GM21360 (cell line): ENCODE measurements around the gene TMEM163.
"Not testable (repeated sequence)": the region's sequence is repeated elsewhere in the genome, so short reads cannot be mapped to it uniquely, and the experiment has no call there.

Experiments used
- ATAC-seq: cut with Tn5 transposase; IDR thresholded peaks from one replicate; pipeline ENCODE4 v1.9.1; 2021; ENCODE audit warnings: mild to moderate bottlenecking, moderate library complexity; ENCODE audit not compliant: unreplicated experiment

Gene TMEM163

DNA sequence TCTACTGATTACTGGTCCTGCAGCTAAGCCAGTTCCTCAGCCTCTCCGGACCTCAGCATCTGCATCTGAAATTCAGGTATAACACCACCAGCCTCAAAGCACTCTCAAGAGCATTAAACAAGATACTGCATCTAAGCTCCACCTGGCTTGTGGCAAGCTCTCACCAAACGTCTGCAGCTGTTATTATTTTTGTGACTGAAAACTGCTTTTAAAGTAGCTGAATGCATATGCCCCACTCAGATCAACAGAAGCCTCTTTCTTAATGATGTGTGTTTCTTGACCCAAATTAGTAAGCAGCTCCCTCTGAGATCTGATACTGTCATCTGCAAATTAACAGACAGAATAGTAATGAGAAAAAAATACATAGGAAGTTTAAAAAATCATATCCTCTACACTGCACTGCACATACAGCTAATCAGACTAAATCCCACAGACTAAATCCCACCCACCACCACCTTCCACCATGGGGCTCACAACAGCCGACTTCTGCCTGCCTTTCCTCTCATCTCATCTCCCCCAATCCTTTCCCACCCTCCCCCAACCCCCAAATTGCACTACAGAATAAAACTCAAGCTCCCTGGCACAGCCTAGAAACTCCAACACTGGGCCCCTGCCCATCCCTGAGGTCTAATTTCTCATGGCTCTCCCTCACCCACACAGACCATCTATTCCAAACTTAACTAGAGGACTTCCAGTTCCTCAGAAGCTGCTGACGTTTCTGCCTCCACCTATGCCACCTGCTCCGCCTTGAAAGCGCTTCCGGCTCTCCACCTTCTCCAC, 52.9 kb downstream of the TMEM163 start:
- ATAC-seq = no peak

DNA sequence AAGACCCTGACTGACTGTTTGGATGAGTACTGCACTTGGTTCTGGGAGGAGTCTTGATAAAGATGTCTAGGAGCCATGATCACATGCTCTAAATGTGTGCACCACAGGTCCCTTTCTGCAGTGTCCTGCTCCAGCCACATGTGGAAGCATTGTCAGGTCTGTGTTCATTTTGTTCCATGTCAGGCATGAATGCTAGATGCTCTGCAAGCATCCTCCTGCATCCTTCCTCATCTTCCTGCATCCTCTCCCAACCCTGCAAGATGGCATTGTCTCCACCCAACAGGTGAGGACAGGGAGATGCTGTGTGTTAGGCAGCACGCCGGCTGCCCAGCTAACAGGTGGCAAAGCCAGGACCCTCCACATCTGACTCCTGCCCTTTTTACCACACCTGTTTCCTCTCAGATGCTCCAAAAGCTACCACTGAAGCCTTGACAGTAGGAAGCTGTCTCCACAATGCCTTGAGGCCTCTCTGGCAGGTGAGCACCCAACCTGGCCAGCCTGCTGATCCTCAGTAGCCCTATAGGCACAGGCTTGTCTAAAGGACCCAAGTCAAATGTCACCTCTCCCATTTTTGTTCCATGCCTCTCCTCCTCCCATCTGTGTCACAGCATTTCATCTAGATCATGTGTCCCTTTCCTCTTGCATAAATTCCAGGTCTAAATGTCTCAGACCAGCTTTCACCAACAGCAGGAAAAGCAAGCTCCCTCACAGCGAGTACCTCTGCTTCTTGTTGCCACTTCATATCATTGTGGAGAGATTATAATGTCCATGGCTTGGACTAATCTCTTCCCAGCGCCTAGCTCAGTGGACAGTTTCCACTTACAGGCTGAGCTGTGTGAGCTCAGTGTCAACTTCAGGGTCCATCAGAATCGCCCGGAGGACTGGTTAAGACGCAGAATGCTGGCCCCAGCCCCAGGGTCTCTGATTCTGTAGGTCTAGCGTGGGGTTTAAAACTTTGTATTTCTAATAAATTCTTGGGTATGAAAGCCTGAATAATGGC, 55.0 kb downstream of the TMEM163 start:
- no peak for ATAC-seq

DNA sequence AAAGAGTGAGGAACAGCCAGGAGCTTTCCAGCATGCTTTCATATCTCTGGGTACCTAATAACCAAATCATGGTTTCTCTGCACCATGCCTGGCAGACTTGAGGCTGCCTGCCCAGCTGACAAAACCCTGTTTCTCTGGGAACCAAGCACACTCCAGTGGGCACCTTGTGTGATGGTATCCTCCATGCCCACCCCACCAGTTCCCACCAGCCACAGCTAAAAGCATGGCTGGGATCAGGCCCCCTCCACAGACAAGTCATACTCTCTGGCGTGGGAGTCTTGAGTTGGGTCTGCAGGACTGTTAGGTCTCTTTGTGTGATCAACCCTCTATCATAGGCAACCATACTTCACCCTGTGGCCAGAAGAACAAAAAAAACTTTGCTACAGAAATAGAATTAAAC, 56.0 kb downstream of the TMEM163 start:
- no peak for ATAC-seq

- ATAC-seq = no peak
Measured at GRCh38 chr2:134660626-134661402, 58.0 kb downstream of the TMEM163 start.

- no peak for ATAC-seq
Measured at GRCh38 chr2:134659724-134660123, 59.1 kb downstream of the TMEM163 start.

- ATAC-seq = no peak
Measured at GRCh38 chr2:134657650-134658250, 61.0 kb downstream of the TMEM163 start.

- ATAC-seq = not testable (repeated sequence)
Measured at GRCh38 chr2:134656391-134656790, 62.4 kb downstream of the TMEM163 start.

DNA sequence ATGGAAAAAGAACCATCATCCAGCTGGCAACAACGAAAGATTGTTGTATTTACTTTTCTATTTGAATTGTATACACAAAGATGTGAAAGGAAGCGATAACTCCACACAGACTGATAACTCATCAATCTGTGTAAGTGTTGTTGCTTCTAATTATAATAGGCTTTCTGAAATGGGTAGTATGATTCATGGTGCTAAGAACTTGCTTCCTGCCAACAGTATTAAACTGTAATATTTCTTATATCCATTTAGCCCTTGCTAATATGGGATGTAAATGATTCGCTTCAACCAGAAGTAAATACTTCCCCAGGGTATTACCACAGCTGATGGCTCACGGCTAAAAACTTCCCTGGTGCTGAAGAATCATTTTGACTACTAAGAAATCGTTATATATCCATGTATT, 70.2 kb downstream of the TMEM163 start:
- no peak for ATAC-seq

DNA sequence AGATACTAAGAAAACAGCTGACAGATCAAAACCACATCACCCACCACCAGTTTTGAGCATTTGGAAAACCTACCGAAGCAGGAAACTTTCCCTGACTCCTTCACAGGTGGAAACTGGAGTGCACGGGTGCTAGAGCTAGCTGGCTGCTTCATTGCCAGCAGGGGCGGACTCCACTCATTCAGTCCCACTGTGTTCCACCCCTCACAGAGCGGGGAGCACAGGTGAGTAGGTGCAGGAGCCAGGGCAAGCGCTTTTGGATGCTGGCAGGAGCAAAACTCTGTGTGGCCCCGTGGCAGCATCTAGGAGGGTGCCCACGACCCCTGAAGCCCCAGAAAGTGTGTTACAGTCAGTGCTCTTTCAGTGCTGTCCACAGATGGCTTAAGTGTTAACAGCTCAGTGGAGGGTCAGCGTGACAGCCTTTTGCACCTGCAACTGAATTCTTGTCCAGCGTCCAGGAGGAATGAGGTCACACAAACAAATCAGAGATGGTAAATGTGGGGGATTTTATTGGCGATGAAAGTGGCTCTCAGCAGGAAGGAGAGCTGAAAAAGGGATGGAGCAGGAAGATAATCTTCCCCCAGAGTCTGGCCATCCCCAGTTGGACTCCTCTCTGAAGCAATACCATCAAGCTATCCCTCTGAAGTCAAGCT, 71.1 kb downstream of the TMEM163 start:
- no peak for ATAC-seq

DNA sequence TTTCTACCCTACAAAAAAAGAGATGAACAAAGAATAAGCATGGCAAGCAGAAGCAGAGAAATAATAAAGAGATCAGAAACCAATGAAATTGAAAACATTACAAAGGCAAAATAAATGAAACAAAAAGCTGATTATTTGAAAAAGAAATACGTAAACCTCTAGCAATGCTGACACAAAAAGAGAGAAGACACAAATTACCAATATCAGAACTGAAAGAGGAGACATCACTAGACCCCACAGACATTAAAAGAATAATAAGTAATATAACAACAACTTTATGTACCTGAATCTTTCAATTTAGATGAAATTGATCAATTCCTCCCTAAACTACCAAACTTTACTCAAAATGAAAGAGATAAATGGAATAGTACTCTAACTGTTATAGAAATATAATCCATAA, 75.9 kb downstream of the TMEM163 start:
- no peak for ATAC-seq

DNA sequence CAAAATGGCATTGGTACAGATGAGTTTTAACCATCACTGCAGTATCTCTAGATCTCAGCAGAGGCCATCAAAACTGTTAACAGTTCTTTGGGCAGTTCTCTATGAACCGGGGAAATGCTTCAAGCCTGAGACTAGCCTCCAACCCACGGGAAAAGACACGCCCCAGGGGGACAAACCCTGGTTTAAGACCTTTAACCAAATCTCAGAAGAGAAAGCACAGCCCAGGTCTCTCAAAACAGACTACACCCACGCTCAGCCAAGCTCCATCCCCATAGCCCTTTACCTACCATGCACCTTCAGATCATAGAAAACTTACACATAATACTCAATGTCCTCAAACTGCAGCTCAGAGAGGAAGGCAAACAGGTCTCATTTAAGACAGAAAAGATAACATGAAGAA, 78.3 kb downstream of the TMEM163 start:
- ATAC-seq = peak; percentile 55

DNA sequence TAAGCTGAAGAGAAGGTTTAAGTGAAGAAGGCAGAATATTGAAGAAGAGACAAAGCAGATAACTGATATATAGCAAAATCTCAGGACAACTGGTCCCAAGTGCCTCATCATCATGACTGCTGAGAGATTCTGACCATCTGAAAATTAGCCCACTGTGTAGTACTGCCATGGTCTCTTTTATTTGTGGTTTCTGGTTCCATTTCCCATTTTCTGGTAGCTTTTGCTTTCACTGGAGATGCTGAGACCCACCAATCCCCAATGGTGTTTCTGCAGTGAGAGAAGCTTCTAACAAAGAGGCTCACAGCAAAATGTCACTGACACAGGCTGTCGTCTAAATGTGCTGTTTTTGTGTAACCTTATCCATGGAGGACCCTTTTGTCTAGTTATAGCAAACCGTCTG, 79.5 kb downstream of the TMEM163 start:
- no peak for ATAC-seq

DNA sequence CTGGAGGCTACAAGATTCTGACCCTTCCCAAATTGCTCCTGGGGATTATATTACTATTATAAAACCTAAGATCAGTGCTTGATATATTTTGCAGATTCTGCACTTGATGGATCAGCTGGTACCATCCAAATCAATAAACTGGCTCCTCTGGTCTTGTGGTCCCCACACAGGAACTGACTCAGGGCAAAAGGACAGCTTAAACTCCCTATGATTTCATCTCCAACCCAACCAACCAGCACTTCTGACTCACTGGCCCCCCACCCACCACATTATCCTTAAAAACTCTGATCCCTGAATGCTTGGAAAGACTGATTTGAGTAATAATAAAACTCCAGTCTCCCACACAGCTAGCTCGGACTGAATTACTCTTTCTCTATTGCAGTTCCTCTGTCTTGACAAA, 82.1 kb downstream of the TMEM163 start:
- no peak for ATAC-seq

GRCh38 chr2:134634054-134634753, 84.6 kb downstream of the TMEM163 start:
- ATAC-seq = no peak

DNA sequence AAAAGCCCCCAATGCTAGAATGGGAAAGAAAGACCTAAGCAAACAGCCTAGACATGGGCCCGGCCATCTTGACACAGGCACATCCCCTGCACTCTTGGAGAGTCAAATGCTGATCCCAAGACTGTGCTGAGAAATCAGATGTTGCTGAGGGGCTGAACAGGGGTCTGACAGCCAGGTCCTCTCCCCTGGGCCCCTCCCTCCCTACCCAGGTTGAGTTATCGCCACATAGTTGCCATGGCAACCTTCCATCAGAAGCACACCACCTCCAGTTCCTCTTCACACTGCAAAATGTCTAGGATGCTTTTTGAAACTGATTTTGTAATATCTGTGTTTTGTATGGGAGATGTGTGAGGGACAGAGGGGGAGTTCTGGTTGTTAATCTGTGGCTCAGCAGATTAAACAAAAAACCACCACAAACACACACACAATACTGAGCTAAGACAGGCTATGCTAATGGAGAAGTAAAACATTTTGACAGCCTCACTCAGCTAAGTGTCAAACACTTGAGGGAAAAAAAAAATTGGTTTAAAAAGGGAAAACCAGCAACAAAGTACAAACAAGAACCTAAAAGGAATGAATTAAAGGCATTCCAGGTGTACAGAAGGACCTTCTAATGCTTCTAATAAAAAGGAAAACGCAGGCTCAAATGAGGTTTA, 88.2 kb downstream of the TMEM163 start:
- ATAC-seq = no peak

DNA sequence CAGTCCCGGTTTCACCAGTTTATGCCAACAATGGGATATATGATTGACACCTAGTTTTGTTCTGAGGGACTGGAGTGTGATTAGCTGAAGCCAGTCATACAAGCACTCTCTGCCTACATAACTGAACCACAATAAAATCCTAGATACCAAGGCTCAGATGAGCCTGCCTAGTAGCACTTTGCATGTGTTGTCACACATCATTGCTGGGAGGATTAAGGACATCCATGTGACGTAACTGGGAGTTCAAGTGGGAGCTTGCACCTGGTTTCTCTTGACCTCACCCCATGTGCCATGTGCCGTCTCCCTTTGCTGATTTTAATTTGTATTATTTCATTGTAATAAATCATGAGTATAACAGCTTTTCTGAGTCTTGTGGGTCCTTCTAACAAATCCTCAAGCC, 90.3 kb downstream of the TMEM163 start:
- ATAC-seq = no peak

DNA sequence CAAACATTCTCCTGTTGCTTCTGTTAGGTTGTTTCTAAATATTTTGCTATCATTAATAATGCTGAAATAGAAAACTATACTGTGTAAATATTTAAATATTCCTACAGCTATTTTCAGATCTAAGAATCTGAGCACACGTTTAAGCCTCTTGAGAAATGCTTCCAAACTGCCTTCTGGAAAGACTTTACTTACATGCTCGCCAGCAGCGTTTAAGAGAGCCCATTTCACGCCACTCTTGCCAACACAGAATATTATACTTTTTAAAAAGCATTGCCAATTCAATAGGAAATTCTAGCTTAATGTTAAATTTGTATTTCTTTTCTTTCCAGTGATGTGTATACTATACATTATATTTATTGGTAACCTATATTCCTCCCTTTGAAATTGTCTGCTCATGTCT, 92.0 kb downstream of the TMEM163 start:
- ATAC-seq = no peak

- no peak for ATAC-seq
Measured at GRCh38 chr2:134625311-134625710, 93.5 kb downstream of the TMEM163 start.

GRCh38 chr2:134623796-134624195, 95.0 kb downstream of the TMEM163 start:
- ATAC-seq = peak; percentile 95
